Activated naive CD8-positive, alpha-beta T cell treated with anti-CD3 and anti-CD28 coated beads, Interleukin-2, amount 10 ng/mL, durations not matched to agents 7 days and 5 days (primary cell): ENCODE results near the gene DZIP1. TPM values are rescaled to one million over a fixed set of nuclear protein-coding genes. Genes with fewer than 3 reads are reported as not detected.

Experiments
- ATAC-seq: fragments of 150-1000 bp; cut with Tn5 transposase; one replicate; pipeline ENCODE4 v1.10.0; 2021; ENCODE audit warnings: low read depth, moderate library complexity
- POLR2A ChIA-PET: fragments of 350-600 bp; sonication (Branson Sonifier 250); formaldehyde crosslinking; loops from one replicate; lab custom pipeline; 2021; ENCODE audit warnings: antibody characterized with exemption; lab: Charles Lee
- DNase-seq: peaks from one replicate; pipeline ENCODE4 v3.0.0; 2021
- H3K27ac Mint-ChIP-seq: one replicate; pipeline ENCODE4 v1.8.0; 2022; ENCODE audit warnings: mild to moderate bottlenecking, mixed read lengths
- H3K27me3 Mint-ChIP-seq: one replicate; pipeline ENCODE4 v1.8.0; 2022; ENCODE audit warnings: mild to moderate bottlenecking, moderate library complexity, mixed read lengths
- H3K36me3 Mint-ChIP-seq: one replicate; pipeline ENCODE4 v1.8.0; 2021; ENCODE audit warnings: mild to moderate bottlenecking, mixed read lengths
- H3K4me1 Mint-ChIP-seq: one replicate; pipeline ENCODE4 v1.8.0; 2021; ENCODE audit warnings: mixed read lengths
- H3K4me3 Mint-ChIP-seq: one replicate; pipeline ENCODE4 v1.8.0; 2022; ENCODE audit warnings: mild to moderate bottlenecking, moderate library complexity, mixed read lengths
- H3K9me3 Mint-ChIP-seq: one replicate; pipeline ENCODE4 v1.8.0; 2021; ENCODE audit warnings: mixed read lengths
- total RNA-seq, 2 experiments: library from RNA; stranded (reverse); gene quantifications; one replicate each; pipeline ENCODE4 v1.2.3, GENCODE V29; 2021

DZIP1 gene
- total RNA-seq, 2 experiments from 2014 or later: 0.17 to 0.45 TPM

- ATAC-seq (no peak), DNase-seq (no peak)
- no peak overlapping the region for H3K4me3 Mint-ChIP-seq
- no peaks in the 10 kb centered on the region for H3K9me3 Mint-ChIP-seq
- H3K36me3 Mint-ChIP-seq: no peaks in the 10 kb centered on the region
- no peak overlapping the region for H3K27ac Mint-ChIP-seq
- peaks cover 9% of the 10 kb centered on the region for H3K27me3 Mint-ChIP-seq
- POLR2A ChIA-PET: no interaction called here
- H3K4me1 Mint-ChIP-seq: no peaks in the 10 kb centered on the region
Measured at GRCh38 chr13:95541911-95542474, 102.5 kb downstream of the DZIP1 start.

- POLR2A ChIA-PET: no interaction called here
- Mint-ChIP-seq H3K36me3 (no peaks in the 10 kb centered on the region), H3K27ac (no peak overlapping the region), H3K9me3 (no peaks in the 10 kb centered on the region), H3K27me3 (peaks cover 9% of the 10 kb centered on the region), H3K4me3 (no peak overlapping the region), H3K4me1 (no peaks in the 10 kb centered on the region)
- DNase-seq: no peak
- ATAC-seq: no peak
Measured at GRCh38 chr13:95541308-95541707, 103.2 kb downstream of the DZIP1 start.

GRCh38 chr13:95540888-95541287 is 103.6 kb downstream of the DZIP1 start:
- Mint-ChIP-seq H3K4me3 (no peak overlapping the region), H3K27ac (no peak overlapping the region), H3K36me3 (no peaks in the 10 kb centered on the region), H3K27me3 (peaks cover 9% of the 10 kb centered on the region), H3K9me3 (no peaks in the 10 kb centered on the region), H3K4me1 (no peaks in the 10 kb centered on the region)
- ATAC-seq: no peak
- DNase-seq: no peak
- POLR2A ChIA-PET: no interaction called here

- H3K36me3 Mint-ChIP-seq: no peaks in the 10 kb centered on the region
- no peaks in the 10 kb centered on the region for H3K9me3 Mint-ChIP-seq
- H3K27ac Mint-ChIP-seq: no peak overlapping the region
- H3K4me1 Mint-ChIP-seq: no peaks in the 10 kb centered on the region
- no peak for ATAC-seq
- no peak overlapping the region for H3K4me3 Mint-ChIP-seq
- POLR2A ChIA-PET: no interaction called here
- peaks cover 23% of the 10 kb centered on the region for H3K27me3 Mint-ChIP-seq
- DNase-seq: no peak
Measured at GRCh38 chr13:95536632-95537241, 107.8 kb downstream of the DZIP1 start.

GRCh38 chr13:95535243-95535642 is 109.3 kb downstream of the DZIP1 start:
- ATAC-seq (no peak), DNase-seq (no peak)
- H3K4me1 Mint-ChIP-seq: no peaks in the 10 kb centered on the region
- no peaks in the 10 kb centered on the region for H3K36me3 Mint-ChIP-seq
- peaks cover 21% of the 10 kb centered on the region for H3K27me3 Mint-ChIP-seq
- H3K27ac Mint-ChIP-seq: no peak overlapping the region
- no peak overlapping the region for H3K4me3 Mint-ChIP-seq
- no peaks in the 10 kb centered on the region for H3K9me3 Mint-ChIP-seq
- POLR2A ChIA-PET: no interaction called here

- Mint-ChIP-seq H3K36me3 (no peaks in the 10 kb centered on the region), H3K27ac (no peak overlapping the region), H3K4me3 (no peak overlapping the region), H3K27me3 (peaks cover 26% of the 10 kb centered on the region), H3K4me1 (no peaks in the 10 kb centered on the region), H3K9me3 (no peaks in the 10 kb centered on the region)
- no peak for DNase-seq
- POLR2A ChIA-PET: no interaction called here
- no peak for ATAC-seq
Measured at GRCh38 chr13:95533545-95534160, 110.9 kb downstream of the DZIP1 start.

GRCh38 chr13:95530178-95530577 is 114.3 kb downstream of the DZIP1 start:
- no peaks in the 10 kb centered on the region for H3K9me3 Mint-ChIP-seq
- DNase-seq (no peak), ATAC-seq (no peak)
- H3K27ac Mint-ChIP-seq: no peak overlapping the region
- H3K4me3 Mint-ChIP-seq: no peak overlapping the region
- H3K27me3 Mint-ChIP-seq: peaks cover 20% of the 10 kb centered on the region
- POLR2A ChIA-PET: no interaction called here
- no peaks in the 10 kb centered on the region for H3K4me1 Mint-ChIP-seq
- H3K36me3 Mint-ChIP-seq: no peaks in the 10 kb centered on the region

Other genes starting within 250 kb of the DZIP1 start
- not detected for gene CLDN10, start 92.0 kb downstream of the DZIP1 start, total RNA-seq
- gene DNAJC3, start 32.4 kb upstream of the DZIP1 start, total RNA-seq: 10 to 100 TPM; 14.9 to 16.6 TPM